ENCODE measurements around the gene PHACTR2.
"Not testable (repeated sequence)": the region's sequence is repeated elsewhere in the genome, so short reads cannot be mapped to it uniquely, and the experiment has no call there.

The PHACTR2 gene

GRCh38 chr6:143698759-143699429, 21.1 kb downstream of the PHACTR2 start:
- DNase-seq (ENCODE audit: low spot score) = no peak

- DNase-seq (ENCODE audit: low spot score) = no peak
Measured at GRCh38 chr6:143699430-143699825, 21.7 kb downstream of the PHACTR2 start.

- DNase-seq (ENCODE audit: low spot score) = no peak
Measured at GRCh38 chr6:143700684-143701348, 23.1 kb downstream of the PHACTR2 start.

GRCh38 chr6:143701349-143702234, 23.8 kb downstream of the PHACTR2 start:
- DNase-seq (ENCODE audit: low spot score) = no peak

- DNase-seq (ENCODE audit: low spot score) = no peak
Measured at GRCh38 chr6:143705569-143705968, 27.8 kb downstream of the PHACTR2 start.

- no peak for DNase-seq (ENCODE audit: low spot score)
Measured at GRCh38 chr6:143707697-143708096, 29.9 kb downstream of the PHACTR2 start.

- DNase-seq (ENCODE audit: low spot score) = peak; percentile 16
Measured at GRCh38 chr6:143708889-143709288, 31.1 kb downstream of the PHACTR2 start.

GRCh38 chr6:143711714-143712113, 33.9 kb downstream of the PHACTR2 start:
- no peak for DNase-seq (ENCODE audit: low spot score)

- no peak for DNase-seq (ENCODE audit: low spot score)
Measured at GRCh38 chr6:143718472-143718871, 40.7 kb downstream of the PHACTR2 start.

GRCh38 chr6:143721642-143722041, 43.9 kb downstream of the PHACTR2 start:
- no peak for DNase-seq (ENCODE audit: low spot score)

GRCh38 chr6:143724876-143725275, 47.1 kb downstream of the PHACTR2 start:
- DNase-seq (ENCODE audit: low spot score) = no peak

GRCh38 chr6:143726015-143726647, 48.4 kb downstream of the PHACTR2 start:
- DNase-seq (ENCODE audit: low spot score) = no peak

GRCh38 chr6:143727035-143727434, 49.3 kb downstream of the PHACTR2 start:
- no peak for DNase-seq (ENCODE audit: low spot score)

GRCh38 chr6:143731789-143732188, 54.0 kb downstream of the PHACTR2 start:
- DNase-seq (ENCODE audit: low spot score) = no peak

GRCh38 chr6:143732536-143732935, 54.8 kb downstream of the PHACTR2 start:
- DNase-seq (ENCODE audit: low spot score) = no peak

GRCh38 chr6:143733510-143733909, 55.7 kb downstream of the PHACTR2 start:
- DNase-seq (ENCODE audit: low spot score) = no peak

- no peak for DNase-seq (ENCODE audit: low spot score)
Measured at GRCh38 chr6:143734641-143735063, 56.9 kb downstream of the PHACTR2 start.

- DNase-seq (ENCODE audit: low spot score) = not testable (repeated sequence)
Measured at GRCh38 chr6:143738072-143738690, 60.4 kb downstream of the PHACTR2 start.

- no peak for DNase-seq (ENCODE audit: low spot score)
Measured at GRCh38 chr6:143739341-143739851, 61.6 kb downstream of the PHACTR2 start.

- DNase-seq (ENCODE audit: low spot score) = no peak
Measured at GRCh38 chr6:143740213-143740612, 62.4 kb downstream of the PHACTR2 start.

- no peak for DNase-seq (ENCODE audit: low spot score)
Measured at GRCh38 chr6:143741480-143741879, 63.7 kb downstream of the PHACTR2 start.

Data from globus pallidus (tissue), 1 donor.